NCI-H1048 (cell line): ENCODE results near the gene TMED6.
"Not testable (repeated sequence)": the region's sequence is repeated elsewhere in the genome, so short reads cannot be mapped to it uniquely, and the experiment has no call there.

Source experiments
- DNase-seq: peaks from one replicate; lab custom pipeline; 2025; lab: John Stamatoyannopoulos, UW

Gene TMED6

DNA sequence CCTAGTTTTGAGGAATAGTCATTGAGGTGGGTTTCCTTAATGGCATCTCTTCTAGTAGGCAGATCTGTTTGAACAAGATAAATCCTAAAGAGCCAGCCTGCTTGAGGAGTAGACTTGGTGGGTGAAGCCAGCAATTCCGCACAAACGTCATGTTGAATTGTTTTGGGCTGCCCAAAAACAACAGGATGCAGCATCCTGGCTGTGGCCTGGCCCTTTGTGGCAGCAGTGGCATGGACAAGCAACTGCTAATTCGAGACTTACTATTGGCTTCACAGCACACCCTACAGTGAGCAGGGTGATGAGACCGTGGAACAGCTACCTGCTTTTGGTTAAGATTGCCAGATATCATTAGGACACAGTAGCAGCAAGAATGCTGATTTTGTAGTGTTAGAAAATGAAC lies 49.7 kb downstream of the TMED6 start:
- no peak for DNase-seq

DNA sequence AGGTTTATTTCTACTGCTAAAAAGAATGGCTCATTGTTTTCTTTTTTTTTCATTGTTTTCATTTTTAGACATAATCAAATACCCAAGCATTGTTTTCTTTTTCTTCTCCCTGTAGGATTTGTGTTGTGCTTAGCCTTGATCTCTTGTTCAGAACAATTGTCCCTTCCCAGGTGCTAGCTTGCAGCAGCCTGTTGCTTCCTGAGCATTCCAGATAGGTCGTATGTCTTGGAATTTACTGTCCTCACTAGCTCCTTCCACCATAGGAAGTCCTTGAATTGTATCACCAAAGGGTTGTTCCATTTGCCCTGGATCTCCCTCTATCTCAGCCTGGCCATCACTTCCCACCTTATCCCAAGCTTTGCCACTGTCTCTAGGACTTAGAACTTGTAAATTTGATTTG lies 50.4 kb downstream of the TMED6 start:
- DNase-seq = no peak

DNA sequence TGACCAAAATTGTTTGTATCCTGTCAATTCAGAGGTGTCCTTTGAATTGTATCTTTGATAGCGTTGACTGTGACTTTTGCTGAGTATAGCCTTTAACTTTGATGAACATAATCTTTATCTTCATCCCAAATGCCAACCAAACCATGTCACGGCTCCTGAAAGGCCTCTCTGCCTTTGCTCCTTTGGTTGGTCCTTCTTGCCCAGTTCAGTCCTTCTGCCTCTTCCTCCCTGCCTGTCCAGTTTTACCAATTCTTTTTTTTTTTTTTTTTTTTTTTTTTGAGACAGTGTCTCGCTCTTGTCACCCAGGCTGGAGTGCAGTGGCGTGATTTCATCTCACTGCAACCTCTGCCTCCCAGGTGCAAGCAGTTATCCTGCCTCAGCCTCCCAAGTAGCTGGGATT lies 53.3 kb downstream of the TMED6 start:
- no peak for DNase-seq

DNA sequence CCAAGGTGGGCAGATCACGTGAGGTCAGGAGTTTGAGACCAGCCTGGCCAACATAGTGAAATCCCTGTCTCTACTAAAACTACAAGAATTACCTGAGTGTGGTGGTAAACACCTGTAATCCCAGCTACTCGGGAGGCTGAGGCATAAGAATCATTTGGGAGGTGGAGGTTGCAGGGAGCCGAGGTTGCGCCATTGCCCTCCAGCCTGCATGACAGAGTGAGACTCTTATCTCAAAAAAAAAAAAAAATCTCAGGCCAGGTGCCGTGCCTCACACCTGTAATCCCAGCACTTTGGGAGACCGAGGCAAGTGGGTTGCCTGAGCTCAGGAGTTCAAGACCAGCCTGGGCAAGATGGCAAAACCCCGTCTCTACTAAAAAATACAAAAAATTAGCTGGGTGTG lies 54.8 kb downstream of the TMED6 start:
- DNase-seq = not testable (repeated sequence)

DNA sequence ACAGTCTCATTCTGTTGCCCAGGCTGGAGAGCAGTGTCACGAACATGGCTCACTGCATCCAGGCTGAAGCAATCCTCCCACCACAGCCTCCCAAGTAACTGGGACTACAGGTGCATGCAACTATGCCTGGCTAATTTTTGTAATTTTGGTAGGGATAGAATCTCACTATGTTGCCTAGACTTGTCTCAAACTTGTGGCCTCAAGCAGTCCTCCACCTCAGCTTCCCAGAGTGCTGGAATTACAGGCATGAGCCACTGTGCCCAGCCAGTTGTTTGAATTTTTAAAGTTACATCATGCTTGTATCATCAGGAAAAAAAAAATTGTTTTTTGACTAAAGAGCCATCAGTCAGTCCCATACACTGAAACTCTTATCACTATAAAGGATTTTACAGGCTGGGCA lies 57.5 kb downstream of the TMED6 start:
- DNase-seq = no peak

DNA sequence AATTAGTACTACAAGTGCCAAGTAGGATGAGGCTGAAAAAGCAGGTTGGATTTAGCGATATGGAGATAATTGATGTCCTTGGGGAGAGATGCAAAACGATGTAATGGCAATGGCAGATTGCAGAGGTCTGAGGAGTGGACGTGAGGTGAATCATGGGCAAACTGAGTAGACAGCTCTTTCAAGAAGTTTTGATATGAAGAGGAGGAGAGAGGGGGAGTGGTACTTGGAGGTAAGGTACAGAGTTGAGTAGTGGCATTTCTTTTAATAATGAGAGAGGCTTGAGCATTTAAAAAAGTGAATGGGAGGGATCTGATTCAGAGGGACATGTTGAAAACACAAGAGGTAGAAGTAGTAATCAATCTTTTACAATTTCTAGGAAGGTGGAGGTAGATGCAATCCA lies 58.2 kb downstream of the TMED6 start:
- no peak for DNase-seq
